PC-3 (cell line): ENCODE data around the gene PLIN5.
"Not testable (repeated sequence)": the region's sequence is repeated elsewhere in the genome, so short reads cannot be mapped to it uniquely, and the experiment has no call there.

ENCODE experiments used
- EZH2 ChIP-seq: fragments of 300-600 bp; sonication (generic); IDR thresholded peaks from one replicate; pipeline ENCODE4 v1.6.1; 2017; ENCODE audit warnings: antibody characterized with exemption, mild to moderate bottlenecking, low read length; ENCODE audit not compliant: unreplicated experiment
- EZH2phosphoT487 ChIP-seq: fragments of 300-600 bp; sonication (generic); IDR thresholded peaks from 2 replicates; pipeline ENCODE4 v1.6.1; 2018; ENCODE audit warnings: mild to moderate bottlenecking, antibody characterized with exemption, low read length, borderline replicate concordance
- TF ChIP-seq, protein P1 (sequence below): fragments of 300-600 bp; sonication (generic); conservative IDR thresholded peaks from 2 replicates; pipeline ENCODE4 v1.5.1; 2017; ENCODE audit warnings: antibody characterized with exemption, low read depth, mild to moderate bottlenecking, low read length

DNA sequence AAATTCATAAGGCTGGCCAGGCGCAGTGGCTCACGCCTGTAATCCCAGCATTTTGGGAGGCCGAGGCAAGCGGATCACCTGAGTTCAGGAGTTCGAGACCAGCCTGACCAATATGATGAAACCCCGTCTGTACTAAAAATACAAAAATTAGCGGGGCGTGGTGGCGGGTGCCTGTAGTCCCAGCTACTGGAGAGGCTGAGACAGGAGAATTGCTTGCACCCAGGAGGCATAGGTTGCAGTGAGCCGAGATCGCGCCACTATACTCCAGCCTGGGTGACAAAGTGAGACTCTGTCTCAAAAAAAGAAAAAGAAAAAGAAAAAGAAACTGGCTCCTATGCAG lies 6.8 kb upstream of the PLIN5 start:
- TF ChIP-seq, protein P1, sequence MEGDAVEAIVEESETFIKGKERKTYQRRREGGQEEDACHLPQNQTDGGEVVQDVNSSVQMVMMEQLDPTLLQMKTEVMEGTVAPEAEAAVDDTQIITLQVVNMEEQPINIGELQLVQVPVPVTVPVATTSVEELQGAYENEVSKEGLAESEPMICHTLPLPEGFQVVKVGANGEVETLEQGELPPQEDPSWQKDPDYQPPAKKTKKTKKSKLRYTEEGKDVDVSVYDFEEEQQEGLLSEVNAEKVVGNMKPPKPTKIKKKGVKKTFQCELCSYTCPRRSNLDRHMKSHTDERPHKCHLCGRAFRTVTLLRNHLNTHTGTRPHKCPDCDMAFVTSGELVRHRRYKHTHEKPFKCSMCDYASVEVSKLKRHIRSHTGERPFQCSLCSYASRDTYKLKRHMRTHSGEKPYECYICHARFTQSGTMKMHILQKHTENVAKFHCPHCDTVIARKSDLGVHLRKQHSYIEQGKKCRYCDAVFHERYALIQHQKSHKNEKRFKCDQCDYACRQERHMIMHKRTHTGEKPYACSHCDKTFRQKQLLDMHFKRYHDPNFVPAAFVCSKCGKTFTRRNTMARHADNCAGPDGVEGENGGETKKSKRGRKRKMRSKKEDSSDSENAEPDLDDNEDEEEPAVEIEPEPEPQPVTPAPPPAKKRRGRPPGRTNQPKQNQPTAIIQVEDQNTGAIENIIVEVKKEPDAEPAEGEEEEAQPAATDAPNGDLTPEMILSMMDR = not testable (repeated sequence)
- TF ChIP-seq EZH2, EZH2phosphoT487: not testable (repeated sequence)
